GM12878 (cell line): ENCODE results near the gene CRYL1. TPM values are rescaled to one million over a fixed set of nuclear protein-coding genes. Genes with fewer than 3 reads are reported as not detected.

Experiments
- BCL3 ChIP-seq: IDR thresholded peaks from 2 replicates; pipeline ENCODE4 v1.6.1; 2011; ENCODE audit warnings: borderline replicate concordance, low read depth, mild to moderate bottlenecking, moderate library complexity, low read length; ENCODE audit not compliant: insufficient read depth, poor library complexity, severe bottlenecking
- CHD2 ChIP-seq: IDR thresholded peaks from 2 replicates; pipeline ENCODE4 v1.6.1; 2011; ENCODE audit warnings: low read depth, low read length, improper control_type of control experiment, borderline replicate concordance
- E2F8 ChIP-seq: fragments of 450-650 bp; IDR thresholded peaks from 2 replicates; pipeline ENCODE4 v1.6.1; 2018; ENCODE audit warnings: mild to moderate bottlenecking, low read depth, moderate library complexity; ENCODE audit not compliant: partially characterized antibody
- FOXM1 ChIP-seq: IDR thresholded peaks from 2 replicates; pipeline ENCODE4 v1.6.1; 2012; ENCODE audit warnings: low read depth, mild to moderate bottlenecking, inconsistent platforms, low read length, moderate library complexity
- HDAC2 ChIP-seq: fragments of 200-600 bp; sonication (generic); IDR thresholded peaks from 2 replicates; pipeline ENCODE4 v1.6.1; 2017
- IKZF1 ChIP-seq: fragments of 450-650 bp; conservative IDR thresholded peaks from 2 replicates; pipeline ENCODE4 v1.6.1; 2017; ENCODE audit warnings: antibody characterized with exemption, mild to moderate bottlenecking
- JUND ChIP-seq: IDR thresholded peaks from 2 replicates; pipeline ENCODE4 v1.6.1; 2012; ENCODE audit warnings: low read depth, mild to moderate bottlenecking, low read length, improper control_type of control experiment, moderate library complexity
- MTA3 ChIP-seq: IDR thresholded peaks from 2 replicates; pipeline ENCODE4 v1.6.1; 2012; ENCODE audit warnings: low read length, inconsistent platforms, borderline replicate concordance
- RB1 ChIP-seq: fragments of 450-650 bp; formaldehyde crosslinking; IDR thresholded peaks from 2 replicates; pipeline ENCODE4 v1.6.1; 2017; ENCODE audit warnings: mild to moderate bottlenecking, borderline replicate concordance
- SIN3A ChIP-seq: IDR thresholded peaks from 2 replicates; pipeline ENCODE4 v1.6.1; 2012; ENCODE audit warnings: low read depth, low read length, improper control_type of control experiment
- SPI1 ChIP-seq: IDR thresholded peaks from 2 replicates; pipeline ENCODE4 v1.6.1; 2011; ENCODE audit warnings: low read depth, mild to moderate bottlenecking, low read length, moderate library complexity, borderline replicate concordance; ENCODE audit not compliant: insufficient read depth
- STAT1 ChIP-seq: fragments of 450-650 bp; conservative IDR thresholded peaks from 2 replicates; pipeline ENCODE4 v1.6.1; 2014; ENCODE audit warnings: antibody characterized with exemption, mild to moderate bottlenecking
- ZBTB11 ChIP-seq: fragments of 450-650 bp; formaldehyde crosslinking; IDR thresholded peaks from 2 replicates; pipeline ENCODE4 v1.5.0; 2022; ENCODE audit warnings: mild to moderate bottlenecking, missing genetic modification characterization
- ZNF622 ChIP-seq: fragments of 450-650 bp; IDR thresholded peaks from 2 replicates; pipeline ENCODE4 v1.6.1; 2017; ENCODE audit warnings: mild to moderate bottlenecking, inconsistent platforms
- ZSCAN29 ChIP-seq: fragments of 450-650 bp; IDR thresholded peaks from 2 replicates; pipeline ENCODE4 v1.6.1; 2017; ENCODE audit warnings: mild to moderate bottlenecking, moderate library complexity
- polyA plus RNA-seq, 11 experiments: library from polyadenylated mRNA; depleted of rRNA in 4 of 11; unstranded in 6 of 11; stranded (reverse) in 5 of 11; fragments of >200 nt; fragmentation: Nextera tagmentation in 4 of 11; fragmentation: Illumina TruSeq in 1 of 11; extraction: Ambion mirVana in 4 of 11; extraction: Trizol in 1 of 11; gene quantifications; 1 replicate in 1 of 11; 2 replicates in 10 of 11; pipeline versions ENCODE4 v1.2.1 to v1.2.3, GENCODE V29; 2011 to 2016; ENCODE audit warnings: inconsistent platforms in 2 of 11, missing spikeins in 2 of 11, low read depth in 1 of 11
- total RNA-seq, 4 experiments: library from RNA; depleted of rRNA in 3 of 4; stranded (reverse); fragments of >200 nt in 3 of 4; fragmentation: Illumina TruSeq in 1 of 4; extraction: Trizol in 1 of 4; gene quantifications; 2 replicates each; pipeline versions ENCODE4 v1.2.1 to v1.2.3, GENCODE V29; 2013 to 2021
- TF ChIP-seq, protein P1 (sequence below): IDR thresholded peaks from 2 replicates; pipeline ENCODE4 v1.6.1; 2012; ENCODE audit warnings: low read depth, low read length, improper control_type of control experiment
- TF ChIP-seq, protein P2 (sequence below): fragments of 450-650 bp; IDR thresholded peaks from 2 replicates; pipeline ENCODE4 v1.6.1; 2017; ENCODE audit warnings: mild to moderate bottlenecking, moderate library complexity

The CRYL1 gene
- total and polyA plus RNA-seq, 10 of the 15 experiments (the other 5 are each of a cell fraction or from before 2014, with no cell fraction given) = 5.5 to 36.7 (median 12.2) TPM

- TF ChIP-seq SIN3A (no peak), ZNF622 (no peak), SPI1 (peak; percentile 8; the same call in 1 of the 2 replicates), ZBTB11 (no peak), JUND (no peak), MTA3 (peak; percentile 80; the same call in 1 of the 2 replicates), IKZF1 (peak; percentile 73), E2F8 (no peak), CHD2 (no peak), ZSCAN29 (no peak), FOXM1 (peak; percentile 95), BCL3 (peak; percentile 79), STAT1 (no peak), RB1 (no peak), HDAC2 (no peak)
- TF ChIP-seq, protein P1, sequence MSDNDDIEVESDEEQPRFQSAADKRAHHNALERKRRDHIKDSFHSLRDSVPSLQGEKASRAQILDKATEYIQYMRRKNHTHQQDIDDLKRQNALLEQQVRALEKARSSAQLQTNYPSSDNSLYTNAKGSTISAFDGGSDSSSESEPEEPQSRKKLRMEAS = no peak
- TF ChIP-seq, protein P2, sequence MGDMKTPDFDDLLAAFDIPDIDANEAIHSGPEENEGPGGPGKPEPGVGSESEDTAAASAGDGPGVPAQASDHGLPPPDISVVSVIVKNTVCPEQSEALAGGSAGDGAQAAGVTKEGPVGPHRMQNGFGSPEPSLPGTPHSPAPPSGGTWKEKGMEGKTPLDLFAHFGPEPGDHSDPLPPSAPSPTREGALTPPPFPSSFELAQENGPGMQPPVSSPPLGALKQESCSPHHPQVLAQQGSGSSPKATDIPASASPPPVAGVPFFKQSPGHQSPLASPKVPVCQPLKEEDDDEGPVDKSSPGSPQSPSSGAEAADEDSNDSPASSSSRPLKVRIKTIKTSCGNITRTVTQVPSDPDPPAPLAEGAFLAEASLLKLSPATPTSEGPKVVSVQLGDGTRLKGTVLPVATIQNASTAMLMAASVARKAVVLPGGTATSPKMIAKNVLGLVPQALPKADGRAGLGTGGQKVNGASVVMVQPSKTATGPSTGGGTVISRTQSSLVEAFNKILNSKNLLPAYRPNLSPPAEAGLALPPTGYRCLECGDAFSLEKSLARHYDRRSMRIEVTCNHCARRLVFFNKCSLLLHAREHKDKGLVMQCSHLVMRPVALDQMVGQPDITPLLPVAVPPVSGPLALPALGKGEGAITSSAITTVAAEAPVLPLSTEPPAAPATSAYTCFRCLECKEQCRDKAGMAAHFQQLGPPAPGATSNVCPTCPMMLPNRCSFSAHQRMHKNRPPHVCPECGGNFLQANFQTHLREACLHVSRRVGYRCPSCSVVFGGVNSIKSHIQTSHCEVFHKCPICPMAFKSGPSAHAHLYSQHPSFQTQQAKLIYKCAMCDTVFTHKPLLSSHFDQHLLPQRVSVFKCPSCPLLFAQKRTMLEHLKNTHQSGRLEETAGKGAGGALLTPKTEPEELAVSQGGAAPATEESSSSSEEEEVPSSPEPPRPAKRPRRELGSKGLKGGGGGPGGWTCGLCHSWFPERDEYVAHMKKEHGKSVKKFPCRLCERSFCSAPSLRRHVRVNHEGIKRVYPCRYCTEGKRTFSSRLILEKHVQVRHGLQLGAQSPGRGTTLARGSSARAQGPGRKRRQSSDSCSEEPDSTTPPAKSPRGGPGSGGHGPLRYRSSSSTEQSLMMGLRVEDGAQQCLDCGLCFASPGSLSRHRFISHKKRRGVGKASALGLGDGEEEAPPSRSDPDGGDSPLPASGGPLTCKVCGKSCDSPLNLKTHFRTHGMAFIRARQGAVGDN = no peak
These were observed 155.7 kb downstream of the CRYL1 start (continued) for GRCh38 chr13:20369886-20370361.
